Measurements from ENCODE around the gene GRM1.

- TF ChIP-seq CTCF (IDR thresholded peaks at IDR 0.05; ENCODE audit: insufficient read depth, low read length) = no peak
- no peak for TF ChIP-seq POLR2AphosphoS5 (IDR thresholded peaks at IDR 0.05; ENCODE audit: low read depth)
Observed at GRCh38 chr6:146381486-146381885, 352.6 kb downstream of the GRM1 start.

Measured in HL-60 (cell line).